HCT116 (cell line): ENCODE results near the gene C19orf38. TPM values are rescaled to one million over a fixed set of nuclear protein-coding genes. Genes with fewer than 3 reads are reported as not detected.
A peak's percentile ranks its signal among the peaks of the same experiment; 100 is the strongest.

ENCODE experiments used
- ATAC-seq: fragments of 200-7000 bp; cut with Tn5 transposase; 2 replicates; pipeline ENCODE4 v1.9.1; 2020; ENCODE audit warnings: mild to moderate bottlenecking, moderate library complexity
- BruUV-seq: library from RNA; stranded (reverse); fragments of 400-500 nt; replicated peaks from 2 replicates; lab custom pipeline; 2021; lab: Mats Ljungman, UMichigan
- CTCF ChIA-PET: fragments of 300-600 bp; sonication (Branson Sonifier 250); formaldehyde crosslinking; loops from one replicate; lab custom pipeline; 2021; ENCODE audit warnings: antibody characterized with exemption; lab: Charles Lee
- POLR2A ChIA-PET: fragments of 300-600, 350-600 bp; sonication (Branson Sonifier 250); formaldehyde crosslinking; loops from one replicate; lab custom pipeline; 2021; ENCODE audit warnings: antibody characterized with exemption; lab: Charles Lee
- RAD21 ChIA-PET, 2 experiments: fragments of 300-600 bp; sonication (Branson Sonifier 250); formaldehyde crosslinking; loops; one replicate each; lab custom pipeline; 2023; ENCODE audit warnings: low total read pairs in 2 of 2; ENCODE audit not compliant: uncharacterized antibody in 2 of 2, unreplicated experiment in 2 of 2, low non-redundant PET in 1 of 2; lab: Charles Lee
- DNase-seq: peaks from one replicate; pipeline ENCODE4 v3.0.0-alpha.2; 2010; ENCODE audit warnings: low read depth, low spot score
- H2AFZ ChIP-seq: fragments of 200-600 bp; shearing (Covaris generic), sonication (generic); 2 replicates; pipeline ENCODE4 v1.6.1; 2017; ENCODE audit warnings: low read depth, mixed run types, mixed read lengths, antibody characterized with exemption, low read length; ENCODE audit not compliant: poor library complexity, severe bottlenecking
- H3K27ac ChIP-seq: 2 replicates; pipeline ENCODE4 v1.5.1; 2012; ENCODE audit warnings: low read depth, low read length
- H3K27me3 ChIP-seq: fragments of 200-600 bp; sonication (generic); 2 replicates; pipeline ENCODE4 v1.6.1; 2016; ENCODE audit warnings: mixed run types, low read length, mixed read lengths; ENCODE audit not compliant: insufficient read depth
- H3K36me3 ChIP-seq, 2 experiments: fragments of 200-500 bp in 1 of 2; fragments of 200-600 bp in 1 of 2; sonication (Bioruptor generic) in 1 of 2; sonication (generic) in 1 of 2; 2 replicates each; pipeline versions ENCODE4 v1.5.1 to v1.6.1; 2014 to 2016; ENCODE audit warnings: low read length in 2 of 2, inconsistent platforms in 1 of 2, mixed read lengths in 1 of 2, mixed run types in 1 of 2; ENCODE audit not compliant: insufficient read depth in 2 of 2, control insufficient read depth in 1 of 2
- H3K4me1 ChIP-seq, 2 experiments: fragments of 200-600 bp in 1 of 2; sonication (generic) in 1 of 2; 2 replicates each; pipeline versions ENCODE4 v1.5.1 to v1.6.1; 2012 to 2017; ENCODE audit warnings: low read length in 2 of 2, inconsistent platforms in 1 of 2, mild to moderate bottlenecking in 1 of 2, mixed read lengths in 1 of 2, mixed run types in 1 of 2, moderate library complexity in 1 of 2; ENCODE audit not compliant: insufficient read depth in 2 of 2, control insufficient read depth in 1 of 2
- H3K4me2 ChIP-seq: fragments of 200-600 bp; sonication (generic); 2 replicates; pipeline ENCODE4 v1.6.1; 2017; ENCODE audit warnings: mixed run types, low read length, mixed read lengths
- H3K4me3 ChIP-seq, 2 experiments: fragments of 200-600 bp in 1 of 2; sonication (generic) in 1 of 2; replicated peaks in 1 of 2; 2 replicates each; pipeline ENCODE4 v1.5.1; 2011 to 2016; ENCODE audit warnings: low read length in 2 of 2, control low read depth in 1 of 2, low read depth in 1 of 2, mild to moderate bottlenecking in 1 of 2, mixed read lengths in 1 of 2, mixed run types in 1 of 2
- H3K79me2 ChIP-seq: fragments of 200-600 bp; sonication (generic); 2 replicates; pipeline ENCODE4 v1.6.1; 2017; ENCODE audit warnings: mild to moderate bottlenecking, mixed run types, low read length, moderate library complexity, mixed read lengths; ENCODE audit not compliant: insufficient read depth
- H3K9ac ChIP-seq: fragments of 200-600 bp; sonication (generic); 2 replicates; pipeline ENCODE4 v1.6.1; 2016; ENCODE audit warnings: low read length, mixed read lengths
- H3K9me2 ChIP-seq: fragments of 200-600 bp; sonication (generic), shearing (Covaris generic); 2 replicates; pipeline ENCODE4 v1.6.1; 2017; ENCODE audit warnings: mixed run types, mild to moderate bottlenecking, moderate library complexity; ENCODE audit not compliant: insufficient read depth
- H3K9me3 ChIP-seq, 2 experiments: fragments of 200-500 bp in 1 of 2; fragments of 200-600 bp in 1 of 2; sonication (Bioruptor generic) in 1 of 2; sonication (generic) in 1 of 2; 2 replicates each; pipeline ENCODE4 v1.6.1; 2014 to 2017; ENCODE audit warnings: low read length in 2 of 2, mixed read lengths in 2 of 2, inconsistent platforms in 1 of 2, low read depth in 1 of 2, mild to moderate bottlenecking in 1 of 2, mixed run types in 1 of 2, moderate library complexity in 1 of 2; ENCODE audit not compliant: control insufficient read depth in 1 of 2, insufficient read depth in 1 of 2
- H4K20me1 ChIP-seq: fragments of 200-600 bp; sonication (generic), shearing (Covaris generic); 2 replicates; pipeline ENCODE4 v1.6.1; 2017; ENCODE audit warnings: mixed run types, mild to moderate bottlenecking, moderate library complexity; ENCODE audit not compliant: insufficient read depth
- EGR1 ChIP-seq: IDR thresholded peaks from 2 replicates; pipeline ENCODE4 v1.6.1; 2012; ENCODE audit warnings: low read depth
- ELF1 ChIP-seq: IDR thresholded peaks from 2 replicates; pipeline ENCODE4 v1.6.1; 2012; ENCODE audit warnings: low read depth, borderline replicate concordance
- EZH2 ChIP-seq: fragments of 200-600 bp; sonication (generic); IDR thresholded peaks from 2 replicates; pipeline ENCODE4 v1.6.1; 2017; ENCODE audit warnings: antibody characterized with exemption, mixed run types
- FOSL1 ChIP-seq: IDR thresholded peaks from 2 replicates; pipeline ENCODE4 v1.6.1; 2012; ENCODE audit warnings: low read depth
- JUND ChIP-seq: IDR thresholded peaks from 2 replicates; pipeline ENCODE4 v1.6.1; 2012
- POLR2A ChIP-seq: IDR thresholded peaks from 2 replicates; pipeline ENCODE4 v1.7.0; 2011; ENCODE audit warnings: borderline replicate concordance; ENCODE audit not compliant: insufficient read depth, insufficient read length; ENCODE audit errors: extremely low read depth
- POLR2AphosphoS5 ChIP-seq: IDR thresholded peaks from 2 replicates; pipeline ENCODE4 v1.6.1; 2011; ENCODE audit warnings: mild to moderate bottlenecking, low read depth, low read length, moderate library complexity
- RAD21 ChIP-seq: IDR thresholded peaks from 2 replicates; pipeline ENCODE4 v1.6.1; 2012; ENCODE audit warnings: low read depth, mild to moderate bottlenecking
- SIN3A ChIP-seq: IDR thresholded peaks from 2 replicates; pipeline ENCODE4 v1.6.1; 2012; ENCODE audit warnings: low read depth
- SP1 ChIP-seq: IDR thresholded peaks from 2 replicates; pipeline ENCODE4 v1.6.1; 2012; ENCODE audit warnings: low read depth
- SRF ChIP-seq: IDR thresholded peaks from 2 replicates; pipeline ENCODE4 v1.6.1; 2012; ENCODE audit warnings: low read depth
- TCF7L2 ChIP-seq: IDR thresholded peaks from 2 replicates; pipeline ENCODE4 v1.7.0; 2011; ENCODE audit warnings: borderline replicate concordance, inconsistent platforms; ENCODE audit not compliant: insufficient read depth, insufficient read length; ENCODE audit errors: extremely low read depth
- YY1 ChIP-seq: IDR thresholded peaks from 2 replicates; pipeline ENCODE4 v1.6.1; 2011; ENCODE audit warnings: low read length, low read depth, moderate library complexity, mild to moderate bottlenecking; ENCODE audit not compliant: insufficient replicate concordance; ENCODE audit errors: extremely low read depth
- ZFX ChIP-seq: fragments of 450-650 bp; IDR thresholded peaks from 2 replicates; pipeline ENCODE4 v1.6.1; 2017
- ZNF274 ChIP-seq: fragments of 200-500 bp; sonication (Bioruptor generic); IDR thresholded peaks from 2 replicates; pipeline ENCODE4 v1.6.1; 2014; ENCODE audit warnings: mild to moderate bottlenecking, low read depth, low read length, inconsistent platforms
- intact Hi-C: fragments of 100-400 bp; cut with micrococcal nuclease; formaldehyde crosslinking; loops from 2 replicates; pipeline ENCODE4 v1.10.0; 2022
- total RNA-seq: library from RNA; stranded (reverse); gene quantifications from one replicate; pipeline ENCODE4 v1.2.1, GENCODE V29; 2021; ENCODE audit not compliant: unreplicated experiment
- TF ChIP-seq, protein P1 (sequence below): IDR thresholded peaks from 2 replicates; pipeline ENCODE4 v1.6.1; 2012; ENCODE audit warnings: low read depth
- TF ChIP-seq, protein P2 (sequence below): IDR thresholded peaks from 2 replicates; pipeline ENCODE4 v1.6.1; 2012
- TF ChIP-seq, protein P3 (sequence below): IDR thresholded peaks from 2 replicates; pipeline ENCODE4 v1.6.1; 2012

Gene C19orf38
- total RNA-seq, 1 experiment from 2014 or later, result 0.74 TPM

DNA sequence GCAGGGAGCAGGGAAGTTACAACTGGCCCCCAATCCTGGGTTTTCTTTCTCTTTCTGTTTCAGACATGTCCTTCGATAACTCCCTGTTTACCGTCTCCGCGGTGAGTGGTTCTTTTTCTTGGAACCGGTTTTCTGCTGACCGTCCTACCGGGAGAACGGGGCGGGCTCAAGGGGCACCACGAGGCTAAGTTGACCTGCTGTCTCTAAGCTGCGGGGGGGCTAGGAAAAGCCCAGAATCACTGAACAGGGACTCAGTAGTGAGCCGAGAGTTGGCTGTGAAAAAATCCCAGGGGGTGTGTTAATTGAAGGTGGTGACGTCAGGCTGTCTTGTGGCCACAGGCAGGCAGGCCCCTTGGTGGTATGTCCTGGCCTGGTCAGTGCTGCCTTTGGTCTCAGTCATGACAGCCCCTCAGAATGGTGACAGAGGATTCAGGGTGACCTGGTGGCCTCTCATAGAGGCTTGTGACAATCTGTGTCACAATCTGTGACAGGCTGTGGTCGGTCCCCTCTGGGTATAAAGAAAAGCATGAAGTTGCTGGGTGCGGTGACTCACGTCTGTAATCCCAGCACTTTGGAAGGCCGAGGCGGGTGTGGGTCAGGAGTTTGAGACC, 15.0 kb downstream of the C19orf38 start:
- Histone ChIP-seq H3K9me3 (no peaks in the 10 kb centered on the region), H3K9ac (no peak overlapping the region), H3K36me3 (no peaks in the 10 kb centered on the region), H3K27ac (no peak overlapping the region), H2AFZ (no peak overlapping the region), H3K27me3 (no peaks in the 10 kb centered on the region), H3K9me2 (no peaks in the 10 kb centered on the region), H3K79me2 (no peaks in the 10 kb centered on the region), H4K20me1 (no peaks in the 10 kb centered on the region), H3K4me2 (peak overlapping the region; percentile 64), H3K4me1 (peaks cover 3 to 23% of the 10 kb centered on the region in 2 experiments; a peak in 3 of 4 replicates), H3K4me3 (no peak overlapping the region)
- ATAC-seq (no peak; the same call in 1 of the 2 replicates), DNase-seq (no peak)
- intact Hi-C loops, result no loop called here
- TF ChIP-seq POLR2AphosphoS5, result no peak
- TF ChIP-seq EZH2, result no peak
- TF ChIP-seq SRF, result no peak
- TF ChIP-seq, protein P1, sequence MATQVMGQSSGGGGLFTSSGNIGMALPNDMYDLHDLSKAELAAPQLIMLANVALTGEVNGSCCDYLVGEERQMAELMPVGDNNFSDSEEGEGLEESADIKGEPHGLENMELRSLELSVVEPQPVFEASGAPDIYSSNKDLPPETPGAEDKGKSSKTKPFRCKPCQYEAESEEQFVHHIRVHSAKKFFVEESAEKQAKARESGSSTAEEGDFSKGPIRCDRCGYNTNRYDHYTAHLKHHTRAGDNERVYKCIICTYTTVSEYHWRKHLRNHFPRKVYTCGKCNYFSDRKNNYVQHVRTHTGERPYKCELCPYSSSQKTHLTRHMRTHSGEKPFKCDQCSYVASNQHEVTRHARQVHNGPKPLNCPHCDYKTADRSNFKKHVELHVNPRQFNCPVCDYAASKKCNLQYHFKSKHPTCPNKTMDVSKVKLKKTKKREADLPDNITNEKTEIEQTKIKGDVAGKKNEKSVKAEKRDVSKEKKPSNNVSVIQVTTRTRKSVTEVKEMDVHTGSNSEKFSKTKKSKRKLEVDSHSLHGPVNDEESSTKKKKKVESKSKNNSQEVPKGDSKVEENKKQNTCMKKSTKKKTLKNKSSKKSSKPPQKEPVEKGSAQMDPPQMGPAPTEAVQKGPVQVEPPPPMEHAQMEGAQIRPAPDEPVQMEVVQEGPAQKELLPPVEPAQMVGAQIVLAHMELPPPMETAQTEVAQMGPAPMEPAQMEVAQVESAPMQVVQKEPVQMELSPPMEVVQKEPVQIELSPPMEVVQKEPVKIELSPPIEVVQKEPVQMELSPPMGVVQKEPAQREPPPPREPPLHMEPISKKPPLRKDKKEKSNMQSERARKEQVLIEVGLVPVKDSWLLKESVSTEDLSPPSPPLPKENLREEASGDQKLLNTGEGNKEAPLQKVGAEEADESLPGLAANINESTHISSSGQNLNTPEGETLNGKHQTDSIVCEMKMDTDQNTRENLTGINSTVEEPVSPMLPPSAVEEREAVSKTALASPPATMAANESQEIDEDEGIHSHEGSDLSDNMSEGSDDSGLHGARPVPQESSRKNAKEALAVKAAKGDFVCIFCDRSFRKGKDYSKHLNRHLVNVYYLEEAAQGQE, result no peak
- TF ChIP-seq SIN3A, result no peak
- no peak for TF ChIP-seq ZFX
- TF ChIP-seq TCF7L2, result no peak
- no peak for TF ChIP-seq JUND
- TF ChIP-seq, protein P2, sequence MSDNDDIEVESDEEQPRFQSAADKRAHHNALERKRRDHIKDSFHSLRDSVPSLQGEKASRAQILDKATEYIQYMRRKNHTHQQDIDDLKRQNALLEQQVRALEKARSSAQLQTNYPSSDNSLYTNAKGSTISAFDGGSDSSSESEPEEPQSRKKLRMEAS, result no peak
- TF ChIP-seq ZNF274, result no peak
- TF ChIP-seq EGR1, result no peak
- no peak for TF ChIP-seq RAD21
- TF ChIP-seq, protein P3, sequence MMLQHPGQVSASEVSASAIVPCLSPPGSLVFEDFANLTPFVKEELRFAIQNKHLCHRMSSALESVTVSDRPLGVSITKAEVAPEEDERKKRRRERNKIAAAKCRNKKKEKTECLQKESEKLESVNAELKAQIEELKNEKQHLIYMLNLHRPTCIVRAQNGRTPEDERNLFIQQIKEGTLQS, result no peak
- no peak for TF ChIP-seq YY1
- TF ChIP-seq ELF1, result no peak
- no peak for TF ChIP-seq FOSL1
- TF ChIP-seq SP1, result no peak
- TF ChIP-seq POLR2A, result no peak
- ChIA-PET POLR2A (interaction anchor here (2.8 kb wide), 1 partner anchor 146 kb away, joined by 14 read pairs; the partner anchor contains the start of gene DNM2), RAD21 (interaction anchor here in 1 of 2 experiments (0.5 kb wide), 1 partner anchor 453 kb away, joined by 3 read pairs; no protein-coding TSS in a partner anchor), CTCF (interaction anchor here (1.9 to 4.5 kb wide), 6 partner anchors 7 to 146 kb away, joined by 8 to 52 read pairs (median 28); partner anchors contain the start of genes CARM1, DNM2 and TMED1)
- BruUV-seq, result no TSS peak
